PC-3 (cell line): ENCODE measurements around the gene NSG2.

ENCODE experiments used
- CTCF ChIP-seq: fragments of 300-600 bp; sonication (generic); conservative IDR thresholded peaks from 2 replicates; pipeline ENCODE4 v1.5.1; 2017; ENCODE audit warnings: antibody characterized with exemption, low read depth, mild to moderate bottlenecking, low read length
- EZH2 ChIP-seq: fragments of 300-600 bp; sonication (generic); IDR thresholded peaks from one replicate; pipeline ENCODE4 v1.6.1; 2017; ENCODE audit warnings: antibody characterized with exemption, mild to moderate bottlenecking, low read length; ENCODE audit not compliant: unreplicated experiment
- EZH2phosphoT487 ChIP-seq: fragments of 300-600 bp; sonication (generic); IDR thresholded peaks from 2 replicates; pipeline ENCODE4 v1.6.1; 2018; ENCODE audit warnings: mild to moderate bottlenecking, antibody characterized with exemption, low read length, borderline replicate concordance

GRCh38 chr5:174093123-174093522 lies 47.6 kb downstream of the NSG2 start:
- TF ChIP-seq EZH2 (no peak), CTCF (no peak), EZH2phosphoT487 (no peak)
